ENCODE results near the gene YARS1.
A peak's percentile ranks its signal among the peaks of the same experiment; 100 is the strongest.

Gene YARS1

DNA sequence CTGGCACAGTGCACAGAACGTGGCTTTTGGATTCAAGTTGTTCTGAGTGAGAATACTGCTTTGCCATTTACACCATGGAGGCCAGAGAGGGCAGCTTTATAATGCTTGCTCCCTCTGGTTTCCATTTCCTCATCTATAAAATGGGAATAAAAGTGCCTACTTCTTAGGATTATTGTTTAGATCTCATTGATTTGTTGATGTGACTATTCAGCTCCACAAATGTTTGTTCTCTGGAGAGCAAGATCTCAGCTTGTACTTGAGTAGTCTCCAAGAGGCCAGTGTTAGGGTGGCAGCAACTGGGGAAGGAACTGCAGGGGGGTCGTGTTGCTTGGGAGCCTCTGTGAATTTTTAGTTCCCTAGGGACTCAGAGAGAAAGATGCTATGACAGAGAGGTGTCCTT lies 55.2 kb downstream of the YARS1 start:
- DNase-seq, result no peak

DNA sequence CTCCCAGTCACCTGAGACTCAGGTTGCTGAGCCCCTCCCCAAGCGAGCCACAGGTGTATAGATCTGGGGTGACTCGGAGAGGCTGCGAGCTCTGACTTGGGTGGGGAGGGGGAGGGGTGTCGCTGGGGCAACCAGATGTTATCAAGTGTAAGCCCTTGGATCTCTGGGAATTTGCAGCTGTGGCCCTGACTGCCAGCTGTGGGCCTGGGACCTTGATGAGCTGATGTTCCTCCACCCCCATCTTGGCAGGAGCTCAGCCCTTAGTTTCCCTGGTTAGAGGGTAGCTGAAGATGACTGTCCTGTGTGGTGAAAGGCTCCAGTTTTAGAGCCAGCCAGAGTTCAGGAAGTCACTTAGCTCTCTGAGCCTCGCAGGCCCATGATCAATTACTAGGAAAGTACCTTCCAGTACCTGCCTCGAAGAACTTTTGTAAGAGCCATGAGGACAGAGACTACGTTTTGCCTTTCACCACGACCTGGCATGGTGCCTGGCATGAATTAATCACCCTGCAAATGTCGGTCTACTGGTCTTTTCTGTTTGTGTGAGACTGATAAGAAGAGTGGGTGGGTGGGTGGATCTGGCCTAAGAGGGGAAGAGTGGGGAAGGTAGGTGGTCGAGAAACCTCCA lies 55.8 kb downstream of the YARS1 start:
- no peak for DNase-seq

DNA sequence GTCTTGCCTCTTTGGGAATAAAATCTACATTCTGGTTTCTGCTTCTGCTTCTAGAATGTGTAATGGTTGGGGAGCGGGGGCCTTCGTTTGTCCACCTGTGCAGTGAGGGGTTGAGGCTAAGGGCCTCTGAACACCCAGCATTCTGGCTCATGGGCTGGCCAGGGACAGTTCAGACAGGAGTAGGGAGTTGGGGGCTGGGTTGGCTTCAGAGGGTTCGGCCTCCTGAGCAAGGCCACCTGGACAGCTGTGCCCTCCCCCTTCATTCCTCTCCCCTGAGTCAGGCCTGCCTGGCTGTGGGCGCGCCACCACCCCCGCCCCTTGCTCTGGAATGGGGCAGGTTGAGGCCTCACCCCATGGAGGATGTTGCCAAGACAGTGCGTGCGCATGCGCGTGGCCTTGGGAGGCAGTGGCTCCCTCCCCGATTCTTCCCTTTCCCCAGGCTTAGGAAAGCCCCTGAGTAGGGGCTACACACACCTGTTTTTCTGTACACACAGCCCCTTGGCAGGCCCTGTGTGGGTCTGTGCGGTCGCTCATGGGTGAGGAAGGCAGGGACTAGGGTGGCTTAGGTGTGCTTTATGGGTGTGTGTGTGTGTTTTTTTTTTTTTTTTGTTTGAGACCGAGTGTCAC lies 57.0 kb downstream of the YARS1 start:
- no peak for DNase-seq

DNA sequence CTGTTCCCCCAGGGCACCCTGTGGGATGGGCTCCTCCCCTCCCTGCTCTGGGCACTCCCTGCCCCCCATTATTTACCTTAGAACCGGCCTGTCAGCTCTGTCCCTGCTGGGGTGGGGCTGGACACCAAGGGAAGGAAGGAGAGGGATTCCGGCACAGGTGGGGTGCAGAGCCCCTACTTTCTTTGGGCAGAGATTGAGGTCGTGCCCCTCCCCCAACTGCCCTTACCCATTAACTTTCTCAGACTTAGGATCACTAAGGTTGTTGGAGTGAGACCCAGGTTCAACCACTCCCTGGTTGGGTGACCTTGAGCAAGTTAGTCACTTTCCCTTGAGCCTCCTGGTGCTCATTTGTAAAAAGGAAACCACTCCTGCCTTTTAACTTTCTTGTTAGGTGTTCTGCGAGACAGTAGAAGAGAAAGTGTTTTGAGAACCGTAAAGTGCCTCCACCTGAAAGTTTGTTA lies 57.6 kb downstream of the YARS1 start:
- peak in 2 of 3 experiments; percentile 36 to 38 for DNase-seq

DNA sequence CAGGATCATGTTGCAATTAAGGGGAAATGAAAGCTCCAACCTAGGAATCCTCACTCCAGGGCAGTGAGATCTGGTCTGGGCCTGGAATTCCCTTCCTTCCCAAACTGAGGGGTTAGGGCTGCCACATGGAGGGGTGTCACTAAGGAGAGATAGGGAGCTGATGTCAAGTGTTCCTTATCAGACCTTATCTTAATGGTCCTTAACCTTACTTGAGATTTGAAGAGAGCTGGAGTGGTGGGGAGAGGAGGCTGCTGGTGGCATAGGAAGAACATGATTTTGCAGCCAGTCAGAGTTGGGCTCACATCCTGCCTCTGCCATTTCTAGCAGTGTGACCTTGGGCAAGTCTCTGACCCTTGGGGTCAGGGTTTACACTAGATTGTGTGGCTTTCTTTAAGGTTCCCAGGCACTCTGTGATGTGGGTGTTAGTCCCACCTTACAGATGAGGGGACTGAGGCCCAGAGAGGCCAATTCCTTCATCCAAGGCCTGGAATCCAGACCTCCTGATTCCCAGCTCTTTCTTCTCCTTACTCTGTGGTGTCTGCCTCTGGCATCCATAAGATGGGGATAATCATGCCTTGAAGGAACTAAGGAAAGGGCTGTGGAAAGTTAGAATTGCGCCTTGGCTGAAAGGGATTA lies 58.2 kb downstream of the YARS1 start:
- DNase-seq, result no peak

DNA sequence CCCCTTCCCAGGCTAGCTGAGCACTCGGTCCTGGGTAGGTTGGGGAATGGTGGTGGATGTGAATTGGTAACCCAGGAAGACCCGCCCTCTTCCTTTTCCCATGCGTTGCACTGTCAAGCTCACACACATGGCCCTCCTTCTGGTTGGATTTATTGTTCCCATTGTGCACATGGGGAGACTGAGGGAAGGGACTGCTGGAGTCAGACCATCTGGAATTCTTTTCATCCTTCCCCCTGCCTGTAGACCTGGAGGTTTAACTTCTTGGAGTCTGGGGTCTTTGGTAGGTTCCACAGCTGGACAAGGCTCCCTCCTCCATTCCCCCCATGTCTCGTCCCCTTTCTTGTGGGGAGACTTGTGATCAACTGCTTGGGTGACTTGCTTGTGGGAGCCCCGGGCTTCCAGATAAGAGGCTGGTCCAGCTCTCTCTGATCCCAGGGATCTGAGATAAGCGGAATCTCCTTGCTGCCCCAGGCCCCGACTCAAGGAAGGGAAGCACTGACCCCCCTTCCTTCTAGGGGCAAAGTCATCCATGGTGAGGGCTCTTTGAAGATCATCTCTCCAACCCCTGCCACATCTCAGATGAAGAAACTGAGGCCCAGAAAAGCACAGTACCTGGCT lies 58.9 kb downstream of the YARS1 start:
- no peak for DNase-seq

DNA sequence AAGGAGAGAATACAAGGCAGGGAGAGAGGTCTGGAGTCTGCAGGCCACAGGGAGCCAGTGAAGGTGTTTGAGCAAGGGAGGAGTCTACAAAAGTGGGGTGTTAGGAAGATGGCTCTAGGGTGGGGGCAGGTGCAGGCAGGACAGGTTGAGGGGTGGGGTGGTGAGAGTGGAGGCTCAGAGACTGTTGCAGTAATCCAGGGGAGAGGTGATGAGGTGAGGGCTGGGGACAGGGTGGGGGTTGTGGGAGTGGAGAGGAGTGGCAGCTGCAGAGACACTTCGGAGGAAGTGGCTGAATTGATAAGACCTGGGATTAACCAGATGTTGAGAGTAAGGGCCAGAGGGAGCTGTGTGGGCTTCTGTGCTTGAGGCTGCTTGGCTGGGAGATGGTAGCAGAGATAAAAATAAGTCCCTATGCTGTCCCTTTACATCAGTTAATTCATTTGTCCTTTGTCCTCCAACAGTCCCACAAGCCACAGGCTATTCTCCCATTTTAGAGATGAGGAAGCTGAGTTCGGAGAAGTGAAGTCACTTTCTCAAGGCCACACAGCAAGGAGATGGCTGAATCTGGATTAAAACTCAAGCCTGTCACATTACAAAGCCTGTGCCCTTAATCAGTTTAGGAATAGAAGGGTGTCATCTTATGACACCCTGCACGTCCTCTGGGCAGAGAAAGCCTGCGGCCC lies 59.8 kb downstream of the YARS1 start:
- no peak for DNase-seq

DNA sequence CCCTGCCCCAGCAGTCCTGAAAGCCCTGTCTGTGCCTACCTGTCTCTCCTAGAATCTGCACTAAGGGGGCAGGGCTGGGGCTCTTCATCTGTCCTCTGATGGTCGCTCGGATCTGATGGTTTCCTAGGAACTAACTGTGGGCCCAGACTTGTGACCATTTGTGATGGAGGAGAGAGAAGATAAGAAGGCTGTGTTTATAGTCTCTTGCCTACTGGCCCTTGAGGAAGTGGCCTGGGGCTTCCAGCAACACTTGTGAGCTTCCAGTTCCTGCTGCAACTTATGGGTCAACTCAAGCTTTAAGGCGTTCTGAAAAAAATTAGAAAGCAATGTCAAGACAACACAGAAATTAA lies 61.4 kb downstream of the YARS1 start:
- DNase-seq, result no peak

DNA sequence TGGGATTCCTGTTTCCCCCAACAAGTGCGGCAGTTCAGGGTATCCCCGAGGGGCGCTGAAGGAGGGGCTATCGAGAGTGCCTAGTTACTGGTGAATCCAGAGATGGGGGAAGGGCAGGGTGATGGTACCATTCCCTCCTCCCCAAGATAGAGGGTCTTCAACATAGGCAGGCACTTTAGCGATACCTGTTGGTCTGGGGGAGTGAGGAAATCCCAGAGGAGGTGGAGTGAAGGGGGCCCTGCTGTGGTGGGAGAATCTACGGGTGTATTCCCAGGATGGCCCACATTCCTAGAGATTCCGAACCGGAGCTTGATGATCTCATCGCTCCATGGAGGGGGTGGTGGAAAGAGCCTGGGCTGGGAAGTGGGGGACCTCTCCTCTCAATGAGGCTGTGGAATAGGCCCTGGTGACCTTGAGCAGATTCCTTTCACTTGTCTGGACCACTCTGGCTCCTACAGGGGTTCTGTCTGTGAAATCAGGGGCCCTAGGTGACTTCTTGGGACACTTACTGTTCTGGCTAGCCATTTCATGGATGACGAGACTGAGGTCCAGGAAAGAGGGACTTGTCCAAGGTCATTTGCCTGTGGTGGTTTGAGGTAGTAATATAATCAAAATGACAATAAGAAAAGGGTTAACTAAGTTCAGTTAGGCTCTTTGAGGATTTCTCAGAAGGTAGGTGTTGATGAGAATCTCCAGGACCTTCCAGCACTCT lies 61.9 kb downstream of the YARS1 start:
- DNase-seq, result no peak

DNA sequence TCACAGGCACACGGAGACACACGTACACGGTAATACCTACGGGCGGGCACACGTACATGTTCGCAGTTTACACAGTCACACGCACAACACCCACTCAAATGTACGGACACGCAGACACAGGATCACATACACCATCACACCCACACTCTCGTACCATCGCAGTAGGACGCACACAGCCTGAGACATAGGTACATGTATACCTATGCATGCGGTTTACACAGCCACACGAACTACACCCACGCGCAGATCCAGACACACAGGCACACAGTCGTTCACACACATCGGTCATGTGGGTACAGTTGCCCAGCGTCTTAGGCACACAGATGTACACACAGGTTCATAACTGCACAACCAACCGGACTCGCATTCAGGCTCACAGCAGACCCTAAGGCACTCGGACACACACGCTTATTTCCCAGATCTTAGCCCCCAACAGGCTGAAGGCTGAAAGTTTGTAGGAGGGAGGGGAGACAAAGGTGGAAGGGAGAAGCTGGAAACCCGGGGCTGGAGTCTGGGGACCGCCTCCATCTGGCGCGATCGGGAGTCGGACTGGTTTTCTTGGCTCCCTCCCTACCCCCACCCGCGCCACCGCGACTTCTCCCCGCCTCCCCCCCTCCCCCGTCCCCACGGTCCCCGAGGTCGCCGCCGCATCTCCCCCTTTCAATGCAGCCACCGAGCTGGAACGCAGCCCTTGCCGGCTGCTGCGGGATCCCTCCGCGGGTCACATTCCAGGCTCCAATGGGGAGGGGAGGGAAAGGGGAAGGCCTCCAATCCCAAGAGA lies 62.7 kb downstream of the YARS1 start:
- DNase-seq, result peak in 1 of 3 experiments; percentile 63

DNA sequence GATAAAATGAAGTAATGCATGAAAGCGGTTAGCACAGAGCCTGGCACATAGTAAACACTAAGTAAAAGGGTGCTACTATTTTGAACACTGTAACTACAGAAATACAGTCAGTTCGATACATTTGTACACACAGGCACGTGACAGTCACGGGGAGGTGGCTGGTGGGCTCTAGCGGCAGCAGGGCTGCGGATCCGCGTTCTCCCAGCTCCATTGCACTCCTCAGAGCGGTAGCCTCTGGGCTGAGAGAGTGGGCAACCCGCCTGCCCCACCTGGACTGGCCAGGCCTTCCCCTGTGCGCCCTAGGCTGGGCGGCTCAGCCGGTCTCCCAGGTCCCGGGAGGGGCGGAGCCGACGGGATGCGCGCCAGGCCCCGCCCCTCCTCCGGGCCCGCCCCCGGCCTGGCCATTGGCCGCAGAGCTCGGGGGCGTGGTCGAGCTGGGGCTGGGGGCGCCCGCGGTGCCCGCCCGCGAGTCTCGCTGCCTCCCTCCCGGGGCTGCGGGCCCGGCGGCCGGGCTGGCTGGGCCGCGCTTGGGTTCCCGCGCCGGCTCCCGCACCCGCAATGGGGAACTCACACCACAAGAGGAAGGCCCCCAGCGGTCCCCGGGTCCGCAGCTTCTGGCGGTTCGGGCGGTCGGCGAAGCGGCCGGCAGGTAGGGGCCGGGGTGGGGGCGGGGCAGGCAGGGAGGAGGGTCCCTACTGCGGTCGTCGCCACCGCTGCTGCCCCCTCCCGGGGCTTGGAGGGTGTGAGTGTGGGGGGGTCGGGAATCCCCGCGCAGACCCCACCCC lies 63.4 kb downstream of the YARS1 start:
- peak; percentile 88 to 91 (median 89) for DNase-seq

DNA sequence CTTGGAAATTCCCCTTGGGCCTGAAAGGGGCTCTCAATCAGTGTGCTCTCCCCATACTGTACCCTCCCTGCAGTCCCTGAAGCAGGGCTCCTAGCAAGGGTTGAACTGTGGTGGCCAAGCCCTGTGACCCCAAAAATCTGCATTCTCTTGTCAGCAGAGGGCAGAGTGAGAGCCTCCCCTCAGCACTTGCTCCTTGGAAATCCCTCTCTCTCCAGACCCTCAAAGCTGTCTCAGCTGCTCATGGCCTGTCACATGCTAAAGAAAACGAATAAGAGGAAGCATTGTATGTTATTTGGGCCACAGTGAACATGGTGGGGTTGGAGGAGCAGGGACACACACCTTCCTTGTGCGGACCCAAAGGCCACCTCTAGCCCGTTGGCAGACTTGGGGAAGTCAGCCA lies 67.4 kb downstream of the YARS1 start:
- no peak for DNase-seq

DNA sequence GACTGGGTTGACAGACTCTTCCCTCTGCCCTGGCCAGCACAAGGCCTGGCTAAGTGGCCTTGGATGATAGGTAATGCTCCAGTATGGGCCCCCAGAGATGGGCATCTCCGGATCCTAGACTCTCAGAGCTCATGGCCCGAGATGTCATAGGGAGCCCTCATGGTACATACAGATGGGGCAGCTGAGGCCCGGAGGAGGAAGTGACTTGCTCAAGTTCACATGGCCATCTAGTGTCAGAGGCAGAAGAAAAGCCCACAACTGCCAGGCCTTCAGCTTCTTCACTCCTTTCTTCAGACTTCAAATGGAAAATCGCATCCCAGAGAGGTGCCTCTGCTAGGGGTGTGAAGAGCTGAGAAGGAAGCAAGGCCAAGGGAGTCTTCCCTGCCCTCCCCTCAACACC lies 67.8 kb downstream of the YARS1 start:
- DNase-seq, result no peak

DNA sequence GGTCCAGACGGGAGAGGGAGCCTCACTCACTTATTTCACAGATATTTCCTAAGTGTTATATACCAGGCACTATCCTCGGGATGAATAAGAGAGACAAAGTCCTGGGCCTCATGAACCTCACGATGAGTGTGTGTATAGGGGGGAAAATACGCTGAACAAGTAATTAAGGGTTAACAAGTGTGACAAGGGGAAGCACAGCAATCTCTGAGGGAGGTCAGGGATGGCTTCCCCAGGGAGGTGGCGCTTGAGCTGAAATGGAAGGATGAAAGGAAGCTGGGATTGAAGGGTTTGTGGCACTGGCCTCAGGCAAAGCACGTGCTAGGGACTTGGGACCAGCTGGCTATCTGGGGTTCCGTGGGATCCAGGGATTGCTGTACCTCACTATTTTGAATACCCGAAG lies 68.2 kb downstream of the YARS1 start:
- no peak for DNase-seq

DNA sequence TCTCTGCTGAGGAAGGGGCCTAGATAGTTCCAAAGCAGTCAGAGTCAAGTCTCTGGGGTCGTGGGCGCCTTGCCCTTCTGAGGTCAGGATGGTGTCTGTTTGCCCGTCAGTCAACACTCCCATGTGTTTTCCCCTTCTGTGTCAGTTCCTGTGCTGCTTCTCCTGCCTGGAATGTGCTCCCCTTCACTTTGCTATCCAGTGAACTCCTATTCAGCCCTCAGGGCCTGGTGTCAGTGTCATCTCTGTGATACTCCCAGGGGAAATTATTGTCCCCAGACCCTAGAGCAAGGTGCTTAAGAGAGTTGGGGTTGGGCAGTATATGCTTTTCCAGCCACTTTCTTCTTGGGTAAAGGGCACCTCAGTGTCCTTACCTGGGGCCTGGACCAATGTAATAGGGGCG lies 68.8 kb downstream of the YARS1 start:
- DNase-seq, result no peak

DNA sequence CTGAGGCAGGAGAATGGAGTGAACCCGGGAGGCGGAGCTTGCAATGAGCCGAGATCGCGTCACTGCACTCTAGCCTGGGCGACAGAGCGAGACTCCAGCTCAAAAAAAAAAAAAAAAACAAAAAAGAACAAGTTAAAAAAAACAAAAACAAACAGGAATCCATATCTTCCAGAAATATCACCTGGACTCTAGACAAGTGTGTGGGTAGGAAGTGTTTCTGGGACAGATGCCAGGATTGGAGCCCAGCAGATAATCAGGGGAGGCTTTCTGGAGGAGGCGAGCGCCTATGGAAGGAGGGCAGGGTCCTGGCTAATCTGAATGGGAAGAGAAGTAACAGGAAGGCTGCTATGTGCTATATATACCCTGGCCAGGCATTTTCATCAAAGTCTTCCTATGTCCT lies 71.0 kb downstream of the YARS1 start:
- no peak for DNase-seq

DNA sequence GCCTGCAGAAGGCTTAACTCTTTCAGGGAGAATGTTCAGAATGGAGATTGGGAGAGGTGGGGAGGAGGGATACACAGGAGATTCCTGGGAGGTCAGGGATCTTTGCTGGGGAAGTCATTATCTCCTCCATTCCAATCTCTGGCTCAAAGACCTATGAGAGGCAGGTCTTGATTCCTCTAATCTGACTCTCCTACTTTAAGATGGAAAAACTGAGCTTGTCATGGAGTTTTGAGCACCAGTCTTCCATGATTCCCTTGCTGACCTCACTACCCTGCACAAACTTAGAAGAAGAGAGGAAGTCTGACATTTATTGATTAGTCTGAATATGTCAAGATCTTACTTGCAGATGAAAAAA lies 73.1 kb downstream of the YARS1 start:
- DNase-seq, result no peak

DNA sequence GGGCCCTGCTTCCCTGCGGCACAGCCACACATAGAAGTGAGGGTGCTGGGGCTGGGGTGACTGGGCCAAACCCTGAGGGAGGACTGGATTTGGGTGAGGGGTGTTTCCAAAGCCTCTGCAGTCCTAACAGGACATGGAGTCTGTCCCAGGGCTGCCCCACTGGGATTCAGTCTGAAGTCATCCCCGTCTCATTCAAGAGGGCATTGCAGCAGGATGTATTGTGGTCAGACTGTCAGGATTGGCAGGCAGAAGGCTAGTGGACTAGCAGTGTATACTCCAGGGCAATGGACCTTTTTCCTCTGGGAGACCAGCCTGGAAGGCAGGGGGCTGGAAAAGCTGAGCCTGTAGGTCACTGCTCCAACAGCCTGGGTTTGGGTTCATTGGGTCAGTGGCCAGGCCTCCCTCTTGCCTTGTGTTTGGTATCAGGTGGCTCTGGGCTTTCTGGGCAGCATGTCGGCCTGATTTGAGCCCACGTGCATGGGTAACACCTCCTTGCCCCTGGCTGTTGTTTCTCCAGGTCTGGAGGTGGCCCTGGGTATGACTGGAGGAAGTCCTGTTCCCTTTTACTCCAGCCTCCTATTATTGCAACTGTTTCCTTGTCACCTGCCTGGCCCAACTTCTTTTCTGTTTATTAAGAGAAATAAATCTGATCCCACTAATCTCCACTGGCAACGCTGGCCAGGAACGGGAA lies 73.6 kb downstream of the YARS1 start:
- no peak for DNase-seq

DNA sequence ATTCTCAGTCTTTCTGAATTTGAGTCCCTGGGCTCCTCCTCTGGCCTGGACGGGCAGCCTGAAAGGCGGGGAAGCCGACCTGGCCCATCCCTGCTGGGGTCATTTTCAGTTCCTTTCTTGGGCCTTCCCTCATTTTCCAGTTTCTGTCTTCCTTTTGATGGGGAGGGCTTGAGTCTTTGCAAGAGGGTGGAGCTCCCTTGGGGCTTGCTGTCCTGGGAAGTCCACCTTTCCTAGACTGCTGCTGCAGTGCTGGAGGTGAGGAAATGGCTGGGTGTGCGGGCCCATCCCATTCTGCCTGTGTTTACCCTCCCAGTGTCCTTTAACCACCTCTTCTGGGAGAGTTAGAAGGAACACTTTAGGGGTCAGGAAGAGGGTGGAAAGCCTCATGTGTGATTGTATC lies 74.2 kb downstream of the YARS1 start:
- no peak for DNase-seq

DNA sequence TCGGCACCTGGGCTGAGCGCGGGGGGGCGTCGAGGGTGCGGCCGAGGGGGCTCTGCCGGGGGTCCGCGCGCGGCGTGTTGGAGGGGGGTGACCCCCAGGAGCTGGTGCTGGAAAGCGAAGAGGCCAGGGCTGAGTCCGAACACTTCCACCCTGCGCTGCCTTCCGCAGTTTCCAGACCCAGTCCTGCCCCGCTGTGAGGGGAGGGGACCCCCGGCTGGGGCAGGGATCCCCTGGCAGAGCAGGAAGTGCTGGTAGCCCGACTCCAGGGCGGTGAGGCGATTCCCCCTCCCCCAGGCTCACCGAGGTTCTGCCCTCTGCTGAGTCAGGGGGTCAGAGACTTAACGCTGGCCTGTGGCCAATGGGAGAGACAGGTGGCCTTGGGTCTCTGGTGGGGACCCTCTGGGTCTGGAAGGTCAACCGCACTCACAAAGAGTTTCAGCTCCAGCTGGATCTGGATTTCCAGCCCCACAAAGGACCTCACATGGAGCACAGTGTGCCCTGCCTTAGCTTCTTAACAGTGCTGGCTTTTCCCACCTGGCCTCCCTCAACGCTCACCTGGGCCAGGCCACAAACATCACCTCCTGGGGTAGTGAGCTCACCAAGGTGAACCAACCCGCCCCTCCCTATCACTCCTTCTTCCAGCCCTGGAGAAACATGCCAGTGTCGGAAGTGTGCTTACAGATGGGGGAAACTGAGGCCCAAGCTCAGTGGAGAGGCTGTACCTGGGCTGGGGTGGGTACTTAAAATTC lies 74.8 kb downstream of the YARS1 start:
- DNase-seq, result peak in 2 of 3 experiments; percentile 34 to 53

All from NCI-H1417 (cell line).